ENCODE results near the gene CCDC146. TPM values are rescaled to one million over a fixed set of nuclear protein-coding genes. Genes with fewer than 3 reads are reported as not detected.
"Not testable (repeated sequence)": the region's sequence is repeated elsewhere in the genome, so short reads cannot be mapped to it uniquely, and the experiment has no call there.

Gene CCDC146
- polyA plus RNA-seq, 1 of the 3 experiments (the other 2 are of a cell fraction): 2.7 TPM

- TF ChIP-seq, protein P1, sequence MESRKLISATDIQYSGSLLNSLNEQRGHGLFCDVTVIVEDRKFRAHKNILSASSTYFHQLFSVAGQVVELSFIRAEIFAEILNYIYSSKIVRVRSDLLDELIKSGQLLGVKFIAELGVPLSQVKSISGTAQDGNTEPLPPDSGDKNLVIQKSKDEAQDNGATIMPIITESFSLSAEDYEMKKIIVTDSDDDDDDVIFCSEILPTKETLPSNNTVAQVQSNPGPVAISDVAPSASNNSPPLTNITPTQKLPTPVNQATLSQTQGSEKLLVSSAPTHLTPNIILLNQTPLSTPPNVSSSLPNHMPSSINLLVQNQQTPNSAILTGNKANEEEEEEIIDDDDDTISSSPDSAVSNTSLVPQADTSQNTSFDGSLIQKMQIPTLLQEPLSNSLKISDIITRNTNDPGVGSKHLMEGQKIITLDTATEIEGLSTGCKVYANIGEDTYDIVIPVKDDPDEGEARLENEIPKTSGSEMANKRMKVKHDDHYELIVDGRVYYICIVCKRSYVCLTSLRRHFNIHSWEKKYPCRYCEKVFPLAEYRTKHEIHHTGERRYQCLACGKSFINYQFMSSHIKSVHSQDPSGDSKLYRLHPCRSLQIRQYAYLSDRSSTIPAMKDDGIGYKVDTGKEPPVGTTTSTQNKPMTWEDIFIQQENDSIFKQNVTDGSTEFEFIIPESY (IDR thresholded peaks at IDR 0.05; ENCODE audit: borderline replicate concordance, low read depth): no peak
- no peak for TF ChIP-seq SMC3 (IDR thresholded peaks at IDR 0.05; ENCODE audit: low read depth, low read length)
- no peak for TF ChIP-seq RCOR1 (IDR thresholded peaks at IDR 0.05; ENCODE audit: low read length)
- no peak for TF ChIP-seq CHD2 (IDR thresholded peaks at IDR 0.05; ENCODE audit: low read length, partially characterized antibody)
- TF ChIP-seq RAD21 (IDR thresholded peaks at IDR 0.05; ENCODE audit: low read length): no peak
- no peak for TF ChIP-seq GABPA (IDR thresholded peaks at IDR 0.05; ENCODE audit: low read depth)
- TF ChIP-seq GATA2 (CRISPR knock-in tag; IDR thresholded peaks at IDR 0.05): no peak
- TF ChIP-seq NFIC (IDR thresholded peaks at IDR 0.05; ENCODE audit: borderline replicate concordance): no peak
These were observed 104.0 kb downstream of the CCDC146 start (continued) for GRCh38 chr7:77226357-77226839.

- CTCF ChIA-PET: interaction anchor here (1.6 kb wide), 1 partner anchor 18 kb away, joined by 7 read pairs; no protein-coding TSS in a partner anchor
- H3K27ac ChIP-seq (ENCODE audit: low read depth in 2 of 2, low read length in 1 of 2); H3K9me2 ChIP-seq; H3K4me3 ChIP-seq (ENCODE audit: low read depth in 2 of 2, low read length in 1 of 2); H3K9ac ChIP-seq; H2AFZ ChIP-seq (ENCODE audit: low read depth); H3K79me2 ChIP-seq (ENCODE audit: insufficient read depth); H3F3A ChIP-seq (replicated peaks; ENCODE audit: insufficient read depth); H4K20me1 ChIP-seq (ENCODE audit: insufficient read depth); POLR2A ChIA-PET; H3K4me1 ChIP-seq (ENCODE audit: control insufficient read depth in 1 of 2, insufficient read depth in 2 of 2, low read depth in 1 of 2, low read length in 1 of 2); H3K36me3 ChIP-seq (replicated peaks in 1 of 2; ENCODE audit: control insufficient read depth in 1 of 2, insufficient read depth in 2 of 2, low read length in 1 of 2); H3K27me3 ChIP-seq (ENCODE audit: insufficient read depth); H3K9me3 ChIP-seq; DNase-seq; H3K4me2 ChIP-seq: not testable (repeated sequence)
These were observed 106.4 kb downstream of the CCDC146 start for GRCh38 chr7:77228795-77229194.

GRCh38 chr7:77232467-77232866 is 110.1 kb downstream of the CCDC146 start:
- Histone ChIP-seq H3K36me3 (replicated peaks in 1 of 2; ENCODE audit: control insufficient read depth in 1 of 2, insufficient read depth in 2 of 2, low read length in 1 of 2) (no peaks in the 10 kb centered on the region), H3K9me3 (no peaks in the 10 kb centered on the region), H3F3A (replicated peaks; ENCODE audit: insufficient read depth) (no peaks in the 10 kb centered on the region), H3K4me2 (no peak overlapping the region), H3K4me1 (ENCODE audit: control insufficient read depth in 1 of 2, insufficient read depth in 2 of 2, low read depth in 1 of 2, low read length in 1 of 2) (no peaks in the 10 kb centered on the region), H3K9ac (no peak overlapping the region), H3K27ac (ENCODE audit: low read depth in 2 of 2, low read length in 1 of 2) (no peak overlapping the region), H3K9me2 (no peaks in the 10 kb centered on the region), H3K79me2 (ENCODE audit: insufficient read depth) (no peaks in the 10 kb centered on the region), H3K27me3 (ENCODE audit: insufficient read depth) (no peaks in the 10 kb centered on the region), H4K20me1 (ENCODE audit: insufficient read depth) (no peaks in the 10 kb centered on the region), H2AFZ (ENCODE audit: low read depth) (no peak overlapping the region), H3K4me3 (ENCODE audit: low read depth in 2 of 2, low read length in 1 of 2) (no peak overlapping the region)
- ChIA-PET POLR2A (no interaction called here), CTCF (interaction anchor here (2.9 kb wide), 1 partner anchor 15 kb away, joined by 11 read pairs; no protein-coding TSS in a partner anchor)
- no peak for DNase-seq
- 74% methylated on average over 2 of the region's 2 CpGs for WGBS (ENCODE audit: low lambda C conversion rate)
- TF ChIP-seq GATA2 (CRISPR knock-in tag; IDR thresholded peaks at IDR 0.05) (no peak), TCF12 (IDR thresholded peaks at IDR 0.05) (no peak), FOXM1 (IDR thresholded peaks at IDR 0.05; ENCODE audit: low read depth) (no peak), FOSL2 (IDR thresholded peaks at IDR 0.05; ENCODE audit: borderline replicate concordance, low read depth) (no peak)
